HG03103 (cell line): ENCODE measurements around the gene EEF1AKMT2.

Source experiments
- ATAC-seq: cut with Tn5 transposase; IDR thresholded peaks from one replicate; pipeline ENCODE4 v1.9.1; 2021; ENCODE audit warnings: low read depth; ENCODE audit not compliant: unreplicated experiment

EEF1AKMT2 gene

GRCh38 chr10:124723826-124724225 is 67.9 kb downstream of the EEF1AKMT2 start:
- no peak for ATAC-seq

DNA sequence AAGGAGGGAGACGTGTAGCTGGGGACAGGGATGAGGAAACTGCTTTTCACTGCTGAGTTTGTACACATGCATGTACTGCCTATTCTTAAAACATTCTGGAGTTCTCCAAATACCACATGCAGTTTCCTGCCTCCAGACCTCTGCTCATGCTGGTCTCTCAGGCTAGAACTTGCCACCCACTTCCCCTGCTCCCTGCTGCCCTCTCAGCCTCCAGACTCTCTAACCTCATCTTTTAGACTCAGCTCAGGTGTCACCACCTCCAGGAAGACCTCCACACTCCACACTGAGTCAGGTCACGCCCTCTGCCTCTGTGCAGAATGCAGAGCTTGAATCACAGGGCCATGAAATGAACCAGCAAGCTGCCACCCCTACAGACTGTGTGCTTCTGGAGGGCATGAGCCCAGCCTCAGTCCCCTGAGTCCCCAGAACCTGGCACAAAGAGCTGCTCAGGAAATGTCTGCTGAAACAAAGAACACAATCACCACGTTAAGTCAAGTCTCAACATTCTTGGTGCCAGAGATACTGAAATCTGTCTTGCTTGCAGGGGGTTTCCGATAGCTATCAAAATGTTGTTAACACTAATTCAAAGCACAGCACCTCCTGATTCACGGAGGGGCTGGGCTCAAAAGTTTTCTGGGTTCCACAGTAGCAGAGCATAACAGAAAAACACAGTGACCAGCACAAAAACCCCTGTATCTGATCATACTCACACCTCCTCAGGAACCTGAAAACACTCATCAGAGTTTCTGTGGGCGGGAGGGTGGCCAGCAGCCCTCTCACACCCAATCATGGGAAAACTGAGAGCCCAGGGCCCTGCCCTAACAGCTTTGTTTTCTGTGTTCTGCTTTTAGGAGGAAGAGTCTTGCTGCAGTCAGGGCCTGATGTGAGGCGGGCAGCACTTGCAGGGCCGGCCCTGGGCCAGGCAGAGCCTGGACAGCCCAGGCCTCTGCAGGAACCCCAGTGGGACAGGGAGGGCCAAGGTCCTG is 68.6 kb downstream of the EEF1AKMT2 start:
- peak; percentile 62 for ATAC-seq

- ATAC-seq, result no peak
These were observed 70.2 kb downstream of the EEF1AKMT2 start for GRCh38 chr10:124721330-124722045.

DNA sequence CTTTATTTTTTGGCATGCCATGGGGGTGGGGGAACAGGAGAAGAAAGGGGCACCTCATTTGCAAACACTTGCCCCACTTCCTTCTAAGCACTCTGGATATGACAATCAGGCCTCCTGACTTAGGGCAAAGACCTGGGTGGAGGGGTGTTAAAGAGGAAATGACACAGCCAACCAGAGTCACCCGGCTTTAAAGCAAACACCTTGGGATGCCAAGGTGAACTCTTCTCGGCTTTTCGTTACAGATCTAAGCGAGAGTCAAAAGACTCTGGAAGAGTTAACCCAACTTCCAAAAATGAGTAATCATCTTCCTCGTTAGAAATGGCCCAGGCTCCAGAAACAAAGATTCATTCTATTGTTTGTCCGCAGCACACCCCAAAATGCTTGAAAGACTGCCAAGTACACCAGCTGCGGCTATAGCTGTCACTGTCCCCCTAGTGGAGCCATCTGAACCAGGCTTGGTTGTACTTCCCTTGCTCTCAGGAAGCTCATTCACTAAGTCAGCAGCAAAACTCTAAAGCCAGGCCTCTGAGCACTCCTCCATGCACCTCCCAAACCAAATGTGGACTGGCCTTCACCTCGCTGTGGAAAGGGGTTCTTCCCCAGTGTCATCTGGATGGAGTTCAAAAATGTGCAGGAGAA is 72.4 kb downstream of the EEF1AKMT2 start:
- peak; percentile 35 for ATAC-seq

DNA sequence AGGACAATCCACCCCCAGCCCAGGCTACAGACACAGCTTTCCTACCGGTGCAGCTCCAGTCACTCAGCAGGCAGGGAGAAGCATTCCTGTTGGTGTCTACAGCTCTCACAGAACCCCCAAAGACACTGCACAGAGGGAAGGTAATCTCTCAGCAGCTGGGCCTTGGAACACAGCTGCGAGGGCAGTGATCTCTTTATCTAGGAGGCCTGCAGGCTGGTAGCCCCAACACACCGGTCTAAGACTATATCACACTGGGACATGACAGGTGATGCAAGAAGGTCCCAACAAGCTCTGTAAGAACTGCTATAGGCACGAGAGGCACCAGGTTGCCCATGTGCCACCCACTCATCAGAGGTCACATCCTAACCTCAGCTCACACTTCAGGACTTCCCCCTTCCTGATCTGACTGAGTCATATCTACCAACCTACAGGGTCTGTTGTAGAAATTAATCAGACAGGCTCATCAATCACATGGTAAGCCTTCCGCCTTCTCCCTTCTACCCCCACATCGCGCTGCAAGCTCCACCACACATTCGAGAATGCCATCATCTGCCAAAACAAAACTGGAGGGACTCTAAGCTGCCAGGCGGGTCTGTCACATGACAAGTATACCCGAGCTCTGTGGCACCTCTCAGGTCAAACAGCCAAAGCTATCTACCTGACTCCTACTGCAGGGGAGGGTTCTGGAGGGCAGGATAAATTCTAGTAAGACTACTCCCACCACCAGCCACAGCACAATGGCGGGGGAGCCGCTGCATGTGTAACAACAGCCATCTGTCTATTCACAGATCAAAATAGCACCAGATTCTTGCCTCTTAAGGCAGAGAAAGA is 73.6 kb downstream of the EEF1AKMT2 start:
- ATAC-seq, result peak; percentile 31

GRCh38 chr10:124717041-124717757 is 74.5 kb downstream of the EEF1AKMT2 start:
- no peak for ATAC-seq

DNA sequence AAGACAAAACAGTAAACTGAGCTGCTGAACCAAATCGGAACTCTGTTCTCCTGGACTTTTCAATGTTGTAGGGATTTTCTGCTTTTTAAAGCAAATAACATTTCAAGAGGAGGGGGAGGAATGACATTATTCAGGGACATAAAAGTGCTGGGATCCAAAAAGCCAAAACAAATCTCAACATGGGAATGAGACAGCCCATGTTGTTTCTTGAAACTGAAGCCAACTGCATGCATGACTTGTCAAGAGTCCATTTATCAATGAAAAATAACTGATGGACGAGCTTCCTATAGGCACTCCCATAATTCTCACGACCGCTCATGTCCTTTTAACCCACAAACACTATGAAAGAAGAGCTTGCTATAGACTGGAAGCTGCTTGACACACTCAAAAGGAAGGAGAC is 75.3 kb downstream of the EEF1AKMT2 start:
- no peak for ATAC-seq

- no peak for ATAC-seq
These were observed 76.2 kb downstream of the EEF1AKMT2 start for GRCh38 chr10:124715439-124715838.

- ATAC-seq, result no peak
These were observed 77.9 kb downstream of the EEF1AKMT2 start for GRCh38 chr10:124713679-124714255.

DNA sequence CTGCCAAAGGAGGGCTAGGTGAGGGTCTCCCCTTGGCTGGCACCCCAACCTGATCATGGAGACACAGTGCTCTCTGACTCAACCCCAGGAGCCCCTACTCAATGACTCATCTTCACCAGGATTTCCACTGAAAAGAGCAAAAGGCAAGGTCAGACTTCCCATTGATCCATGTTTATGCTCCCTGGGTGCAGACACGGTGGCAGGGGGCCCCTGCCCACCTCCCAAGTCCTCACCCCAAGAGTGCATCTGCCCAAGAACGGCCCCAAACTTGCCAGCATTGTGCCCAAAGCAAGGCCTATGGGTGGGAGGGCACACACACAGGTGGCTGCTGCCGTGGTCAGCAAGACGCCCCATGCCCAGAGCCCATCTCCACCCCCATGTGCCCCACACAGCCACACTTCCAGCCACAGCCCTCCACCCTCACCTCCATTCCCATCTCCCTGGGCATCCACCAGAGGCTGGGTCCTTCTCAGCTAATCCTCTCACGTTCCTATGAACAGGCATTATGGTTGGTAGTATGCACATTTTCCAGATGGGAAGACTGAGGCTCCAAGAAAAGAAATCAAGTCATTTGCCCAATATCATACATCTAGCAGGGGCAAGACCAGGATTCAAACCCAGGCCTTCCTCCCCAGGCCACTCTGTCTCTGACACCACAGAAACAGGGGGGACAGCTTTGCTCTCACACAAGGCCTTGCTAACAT is 78.8 kb downstream of the EEF1AKMT2 start:
- ATAC-seq, result no peak

GRCh38 chr10:124711145-124711544 is 80.5 kb downstream of the EEF1AKMT2 start:
- no peak for ATAC-seq

DNA sequence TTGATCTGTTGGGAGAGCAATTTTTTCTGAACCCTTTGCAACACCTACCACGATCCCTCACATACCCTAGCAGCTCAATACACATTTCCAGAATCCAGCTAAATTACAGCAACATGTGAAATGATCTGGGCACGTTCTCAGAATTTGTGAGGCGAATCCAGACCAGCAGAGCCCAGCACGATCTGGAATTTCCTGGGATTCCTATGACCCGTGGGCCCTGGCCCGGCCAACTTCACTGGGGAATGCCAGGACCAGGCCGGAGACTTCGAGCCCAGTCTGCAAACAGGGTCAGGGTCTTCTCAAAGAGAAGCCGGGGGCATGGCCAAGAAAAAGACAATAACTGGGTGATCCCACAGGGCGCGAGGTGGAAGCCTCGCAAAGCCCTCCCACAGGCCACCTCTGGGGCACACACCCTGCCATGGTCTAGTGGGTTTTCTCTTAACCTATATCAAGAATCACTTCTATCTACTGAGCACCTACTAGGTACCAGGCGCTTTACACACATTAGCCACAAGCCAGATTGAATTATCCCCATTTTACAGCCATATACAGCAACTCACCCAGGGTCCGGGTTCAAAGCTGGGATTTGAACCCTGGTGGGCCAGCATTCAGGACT is 81.3 kb downstream of the EEF1AKMT2 start:
- ATAC-seq, result no peak

DNA sequence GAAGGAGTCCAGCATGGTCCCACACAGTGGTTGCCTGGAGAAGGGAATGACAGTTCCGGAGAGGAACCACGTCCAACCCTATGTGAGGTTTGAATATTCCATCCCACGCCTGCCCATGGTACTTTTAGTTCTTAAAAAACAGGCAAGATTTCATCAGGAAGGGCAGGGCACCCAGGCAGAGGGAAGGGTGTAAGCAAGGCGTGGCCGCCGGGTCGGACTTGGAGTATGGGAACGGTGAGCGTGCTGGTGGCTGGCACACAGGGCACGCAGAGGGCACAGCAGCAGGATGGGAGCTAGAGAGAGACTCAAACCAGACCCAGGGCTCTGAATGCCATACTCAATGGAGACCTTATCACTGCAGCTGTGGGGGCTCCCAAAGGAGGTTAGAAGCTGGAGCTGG is 81.8 kb downstream of the EEF1AKMT2 start:
- no peak for ATAC-seq

DNA sequence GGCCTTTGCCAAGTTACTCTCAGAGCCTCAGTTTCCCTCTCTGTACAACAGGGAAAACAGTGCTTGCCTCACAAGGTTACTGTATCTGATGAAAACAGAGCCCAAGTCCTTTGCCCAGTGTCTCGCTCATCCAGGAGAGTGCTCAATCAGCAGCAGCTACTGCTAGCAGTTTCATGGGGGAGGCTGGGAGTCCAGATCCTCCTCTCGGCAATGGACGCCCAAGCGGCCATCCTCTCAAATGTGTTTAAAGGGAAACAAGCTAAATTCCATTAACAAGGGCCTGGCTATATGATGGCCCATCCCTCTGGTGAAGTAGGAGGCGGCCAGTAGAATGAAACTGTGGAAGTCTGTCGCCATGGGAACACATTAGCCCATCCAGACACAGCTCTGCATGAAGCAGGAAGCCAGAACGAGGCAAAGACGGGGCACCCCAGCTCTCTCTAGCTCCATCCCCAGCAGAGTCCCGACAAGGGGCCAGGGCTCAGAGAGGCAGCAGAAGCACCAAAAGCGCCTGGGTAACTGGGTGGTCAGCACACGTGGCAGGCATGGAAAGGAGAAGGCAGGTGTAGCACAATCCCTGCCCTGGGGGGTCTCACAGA is 82.7 kb downstream of the EEF1AKMT2 start:
- no peak for ATAC-seq

DNA sequence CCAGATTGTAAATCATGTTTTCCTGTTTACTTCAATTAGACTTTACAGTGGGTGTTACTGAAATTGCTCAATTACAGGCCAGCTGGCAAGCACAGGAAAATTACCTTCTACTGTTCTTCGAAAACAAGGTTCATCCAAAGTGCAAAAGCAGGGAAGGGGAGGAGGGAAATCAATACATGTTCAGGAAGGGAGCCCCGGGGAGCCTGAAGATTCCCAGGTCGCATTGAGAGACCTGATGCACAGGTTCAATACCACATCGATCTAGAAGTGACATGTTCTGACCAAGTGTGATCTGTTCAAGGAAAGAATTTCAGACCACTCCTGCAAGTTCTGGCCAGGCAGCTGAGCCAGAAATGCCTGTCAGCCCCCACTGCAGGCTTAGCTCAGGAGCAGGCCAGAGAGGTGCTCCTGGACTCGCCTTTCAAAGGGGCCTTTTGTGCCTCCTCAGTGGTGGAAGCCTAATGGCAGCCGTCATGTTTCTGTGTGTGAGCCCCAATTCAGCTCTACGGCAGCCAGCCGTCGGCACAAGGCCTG is 83.4 kb downstream of the EEF1AKMT2 start:
- no peak for ATAC-seq
